Neural progenitor cell (in vitro differentiated cells): ENCODE data around the gene GALNT7. TPM values are rescaled to one million over a fixed set of nuclear protein-coding genes. Genes with fewer than 3 reads are reported as not detected.
"Not testable (repeated sequence)": the region's sequence is repeated elsewhere in the genome, so short reads cannot be mapped to it uniquely, and the experiment has no call there.

Experiments used
- DNase-seq: peaks from one replicate; pipeline ENCODE4 v3.0.0-alpha.2; 2016; ENCODE audit warnings: low spot score
- H2AFZ ChIP-seq: fragments of 200-600 bp; sonication (generic); replicated peaks from 2 replicates; pipeline ENCODE4 v1.6.1; 2016; ENCODE audit warnings: antibody characterized with exemption
- H3F3A ChIP-seq: fragments of 200-600 bp; sonication (generic); 2 replicates; pipeline ENCODE4 v1.6.1; 2016; ENCODE audit warnings: antibody characterized with exemption, low read depth
- H3K27ac ChIP-seq: fragments of 200-600 bp; sonication (generic); 2 replicates; pipeline ENCODE4 v1.5.1; 2016; ENCODE audit warnings: mild to moderate bottlenecking
- H3K27me3 ChIP-seq: fragments of 200-600 bp; sonication (generic); 2 replicates; pipeline ENCODE4 v1.6.1; 2016; ENCODE audit warnings: mild to moderate bottlenecking, moderate library complexity
- H3K36me3 ChIP-seq: fragments of 200-600 bp; sonication (generic); 2 replicates; pipeline ENCODE4 v1.5.1; 2016
- H3K4me1 ChIP-seq: fragments of 200-600 bp; sonication (generic); 2 replicates; pipeline ENCODE4 v1.6.1; 2016; ENCODE audit warnings: mixed run types
- H3K4me2 ChIP-seq: fragments of 200-600 bp; sonication (generic); 2 replicates; pipeline ENCODE4 v1.6.1; 2016
- H3K4me3 ChIP-seq: fragments of 200-600 bp; sonication (generic); 2 replicates; pipeline ENCODE4 v1.5.1; 2016
- H3K79me2 ChIP-seq: fragments of 200-600 bp; sonication (generic); 2 replicates; pipeline ENCODE4 v1.6.1; 2016; ENCODE audit warnings: low read depth
- H3K9ac ChIP-seq: fragments of 200-600 bp; sonication (generic); 2 replicates; pipeline ENCODE4 v1.6.1; 2016
- H3K9me3 ChIP-seq: fragments of 200-600 bp; sonication (generic); 2 replicates; pipeline ENCODE4 v1.5.1; 2016; ENCODE audit warnings: low read depth
- H4K20me1 ChIP-seq: fragments of 200-600 bp; sonication (generic); 2 replicates; pipeline ENCODE4 v1.6.1; 2016; ENCODE audit warnings: low read depth
- H3K27ac Mint-ChIP-seq: 3 replicates; pipeline ENCODE4 v1.8.0; 2021; ENCODE audit warnings: mixed read lengths
- H3K27me3 Mint-ChIP-seq: 2 replicates; pipeline ENCODE4 v1.8.0; 2022; ENCODE audit warnings: low read depth, mild to moderate bottlenecking, inconsistent platforms, moderate library complexity, mixed read lengths; ENCODE audit not compliant: insufficient read depth
- H3K36me3 Mint-ChIP-seq: 3 replicates; pipeline ENCODE4 v1.8.0; 2021; ENCODE audit warnings: mixed read lengths
- H3K4me1 Mint-ChIP-seq: 3 replicates; pipeline ENCODE4 v1.8.0; 2021; ENCODE audit warnings: mixed read lengths
- H3K4me3 Mint-ChIP-seq: 3 replicates; pipeline ENCODE4 v1.8.0; 2021; ENCODE audit warnings: mild to moderate bottlenecking, moderate library complexity, mixed read lengths
- H3K9me3 Mint-ChIP-seq: 3 replicates; pipeline ENCODE4 v1.8.0; 2020; ENCODE audit warnings: mixed read lengths
- EZH2 ChIP-seq: fragments of 200-600 bp; sonication (generic); IDR thresholded peaks from 2 replicates; pipeline ENCODE4 v1.6.1; 2017; ENCODE audit warnings: antibody characterized with exemption, mild to moderate bottlenecking, moderate library complexity
- EZH2phosphoT487 ChIP-seq: fragments of 200-600 bp; sonication (generic); IDR thresholded peaks from 2 replicates; pipeline ENCODE4 v1.6.1; 2017; ENCODE audit warnings: antibody characterized with exemption
- total RNA-seq: library from RNA; depleted of rRNA; stranded (reverse); fragments of >200 nt; gene quantifications from 2 replicates; pipeline ENCODE4 v1.2.3, GENCODE V29; 2015; ENCODE audit warnings: low replicate concordance
- TF ChIP-seq, protein P1 (sequence below): fragments of 200-600 bp; sonication (generic); IDR thresholded peaks from 2 replicates; pipeline ENCODE4 v1.5.1; 2017; ENCODE audit warnings: antibody characterized with exemption, mild to moderate bottlenecking

GALNT7 gene, protein sequence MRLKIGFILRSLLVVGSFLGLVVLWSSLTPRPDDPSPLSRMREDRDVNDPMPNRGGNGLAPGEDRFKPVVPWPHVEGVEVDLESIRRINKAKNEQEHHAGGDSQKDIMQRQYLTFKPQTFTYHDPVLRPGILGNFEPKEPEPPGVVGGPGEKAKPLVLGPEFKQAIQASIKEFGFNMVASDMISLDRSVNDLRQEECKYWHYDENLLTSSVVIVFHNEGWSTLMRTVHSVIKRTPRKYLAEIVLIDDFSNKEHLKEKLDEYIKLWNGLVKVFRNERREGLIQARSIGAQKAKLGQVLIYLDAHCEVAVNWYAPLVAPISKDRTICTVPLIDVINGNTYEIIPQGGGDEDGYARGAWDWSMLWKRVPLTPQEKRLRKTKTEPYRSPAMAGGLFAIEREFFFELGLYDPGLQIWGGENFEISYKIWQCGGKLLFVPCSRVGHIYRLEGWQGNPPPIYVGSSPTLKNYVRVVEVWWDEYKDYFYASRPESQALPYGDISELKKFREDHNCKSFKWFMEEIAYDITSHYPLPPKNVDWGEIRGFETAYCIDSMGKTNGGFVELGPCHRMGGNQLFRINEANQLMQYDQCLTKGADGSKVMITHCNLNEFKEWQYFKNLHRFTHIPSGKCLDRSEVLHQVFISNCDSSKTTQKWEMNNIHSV
- total RNA-seq = 44.6 and 62.3 TPM in 2 replicates

DNA sequence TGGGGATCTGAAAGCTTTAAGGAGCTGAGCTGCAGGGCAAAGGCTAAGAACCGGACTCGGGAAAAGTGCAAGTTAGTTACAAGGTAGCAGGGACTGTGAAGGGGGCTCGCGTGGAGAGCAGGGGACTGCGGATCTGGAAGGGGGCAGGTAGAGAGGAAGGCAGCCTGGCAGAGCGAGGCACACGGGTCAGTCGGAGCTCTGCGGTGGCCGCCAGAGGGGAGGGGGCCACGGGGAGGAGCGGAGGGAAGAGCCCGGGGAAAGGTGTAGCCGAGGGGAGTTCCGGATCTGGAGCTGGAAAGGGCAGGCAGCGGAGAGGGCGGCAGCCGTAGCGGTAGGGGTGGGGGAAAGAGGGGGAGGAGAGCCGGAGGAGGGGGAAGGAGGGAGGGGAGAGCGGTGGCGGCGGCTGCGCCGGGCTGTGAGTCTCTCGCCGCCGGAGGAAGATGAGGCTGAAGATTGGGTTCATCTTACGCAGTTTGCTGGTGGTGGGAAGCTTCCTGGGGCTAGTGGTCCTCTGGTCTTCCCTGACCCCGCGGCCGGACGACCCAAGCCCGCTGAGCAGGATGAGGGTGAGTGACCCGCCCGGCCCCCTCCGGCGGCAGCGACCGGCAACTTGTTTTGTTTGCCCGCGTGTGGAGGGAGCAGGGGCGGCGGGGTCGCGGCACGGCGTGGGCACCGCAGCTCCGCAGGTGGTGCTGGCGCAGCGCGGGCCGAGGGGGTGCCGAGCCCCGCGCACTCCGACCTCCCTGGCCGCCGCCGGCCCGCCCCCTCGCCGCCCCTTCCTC is at the start of gene GALNT7:
Gene GALNT7, plus strand, starts transcription at position 416 of the 782 bp plus-strand sequence. Its CDS starts 25 bp downstream, at position 441.
- H3K79me2 ChIP-seq = peaks cover 54% of the 10 kb centered on the region
- no peaks in the 10 kb centered on the region for H3K9me3 Mint-ChIP-seq

DNA sequence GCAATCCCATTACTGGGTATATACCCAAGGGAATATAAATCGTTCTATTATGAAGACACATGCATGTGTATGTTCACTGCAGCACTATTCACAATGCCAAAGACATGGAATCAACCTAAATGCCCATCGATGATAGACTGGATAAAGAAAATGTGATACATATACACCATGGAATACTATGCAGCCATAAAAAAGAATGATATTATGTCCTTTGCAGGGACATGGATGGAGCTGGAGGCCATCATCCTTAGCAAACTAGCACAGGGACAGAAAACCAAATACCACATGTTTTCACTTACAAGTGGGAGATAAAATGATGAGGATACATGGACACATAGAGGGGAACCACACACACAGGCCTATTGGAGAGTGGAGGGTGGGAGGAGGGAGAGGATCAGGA is 49.8 kb upstream of the GALNT7 start:
- not testable (repeated sequence) for H4K20me1 ChIP-seq, H3K4me1 ChIP-seq, H3K9ac ChIP-seq, H3K27me3 Mint-ChIP-seq, H3K27ac ChIP-seq, H3K4me1 Mint-ChIP-seq, H3K27ac Mint-ChIP-seq, H3F3A ChIP-seq, DNase-seq, H2AFZ ChIP-seq, H3K36me3 ChIP-seq, H3K27me3 ChIP-seq, H3K9me3 ChIP-seq, H3K4me3 ChIP-seq, H3K9me3 Mint-ChIP-seq, H3K79me2 ChIP-seq, H3K4me2 ChIP-seq, H3K4me3 Mint-ChIP-seq, H3K36me3 Mint-ChIP-seq

More for the DNA sequence above, at the start of gene GALNT7:
- Histone ChIP-seq H3K4me2 (peak within 1 kb of the TSS; percentile 89), H2AFZ (peak within 1 kb of the TSS; percentile 100), H3K4me3 (peak within 1 kb of the TSS; percentile 98), H3K9me3 (no peaks in the 10 kb centered on the region), H3K27ac (peak within 1 kb of the TSS; percentile 96), H3K9ac (peak within 1 kb of the TSS; percentile 78), H3K4me1 (peaks cover 37% of the 10 kb centered on the region), H3K27me3 (no peaks in the 10 kb centered on the region), H4K20me1 (peaks cover 38% of the 10 kb centered on the region), H3F3A (peaks cover 31% of the 10 kb centered on the region), H3K36me3 (no peaks in the 10 kb centered on the region)
- H3K27me3 Mint-ChIP-seq = peaks cover 4% of the 10 kb centered on the region
- H3K4me3 Mint-ChIP-seq = peak within 1 kb of the TSS; percentile 96
- peaks cover 4% of the 10 kb centered on the region for H3K36me3 Mint-ChIP-seq
- TF ChIP-seq EZH2phosphoT487 = no peak
- TF ChIP-seq, protein P1, sequence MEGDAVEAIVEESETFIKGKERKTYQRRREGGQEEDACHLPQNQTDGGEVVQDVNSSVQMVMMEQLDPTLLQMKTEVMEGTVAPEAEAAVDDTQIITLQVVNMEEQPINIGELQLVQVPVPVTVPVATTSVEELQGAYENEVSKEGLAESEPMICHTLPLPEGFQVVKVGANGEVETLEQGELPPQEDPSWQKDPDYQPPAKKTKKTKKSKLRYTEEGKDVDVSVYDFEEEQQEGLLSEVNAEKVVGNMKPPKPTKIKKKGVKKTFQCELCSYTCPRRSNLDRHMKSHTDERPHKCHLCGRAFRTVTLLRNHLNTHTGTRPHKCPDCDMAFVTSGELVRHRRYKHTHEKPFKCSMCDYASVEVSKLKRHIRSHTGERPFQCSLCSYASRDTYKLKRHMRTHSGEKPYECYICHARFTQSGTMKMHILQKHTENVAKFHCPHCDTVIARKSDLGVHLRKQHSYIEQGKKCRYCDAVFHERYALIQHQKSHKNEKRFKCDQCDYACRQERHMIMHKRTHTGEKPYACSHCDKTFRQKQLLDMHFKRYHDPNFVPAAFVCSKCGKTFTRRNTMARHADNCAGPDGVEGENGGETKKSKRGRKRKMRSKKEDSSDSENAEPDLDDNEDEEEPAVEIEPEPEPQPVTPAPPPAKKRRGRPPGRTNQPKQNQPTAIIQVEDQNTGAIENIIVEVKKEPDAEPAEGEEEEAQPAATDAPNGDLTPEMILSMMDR = no peak
- TF ChIP-seq EZH2 = no peak
- DNase-seq = peak; percentile 93
- peak within 1 kb of the TSS; percentile 73 for H3K27ac Mint-ChIP-seq
- H3K4me1 Mint-ChIP-seq = peaks cover 28% of the 10 kb centered on the region

DNA sequence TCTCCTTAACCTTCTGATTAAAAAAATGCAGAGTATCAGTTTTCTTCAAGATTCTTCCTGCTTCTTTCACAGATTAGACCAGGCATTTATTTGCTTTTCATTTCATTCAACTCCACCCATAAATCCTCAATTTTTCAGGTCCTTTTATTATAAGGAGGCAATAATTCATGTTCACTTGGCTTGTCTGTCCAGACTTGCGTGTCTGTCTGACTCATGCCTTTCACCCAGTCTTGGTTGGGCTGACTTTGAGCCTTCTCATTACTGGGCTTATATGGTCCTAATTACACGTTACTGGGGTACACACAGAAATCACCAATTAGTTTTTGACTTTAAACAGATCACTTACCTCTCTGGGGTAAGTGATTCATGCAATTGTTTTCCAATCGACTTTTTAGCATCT is 48.8 kb upstream of the GALNT7 start:
- no peak overlapping the region for H3K4me3 ChIP-seq
- no peaks in the 10 kb centered on the region for H3K4me1 ChIP-seq
- H3K9me3 ChIP-seq = no peaks in the 10 kb centered on the region
- H3K27me3 Mint-ChIP-seq = peaks cover 7% of the 10 kb centered on the region
- H2AFZ ChIP-seq = no peak overlapping the region
- TF ChIP-seq, protein P1 = no peak
- TF ChIP-seq EZH2 (no peak), EZH2phosphoT487 (no peak)
- no peaks in the 10 kb centered on the region for H3F3A ChIP-seq
- H3K27ac ChIP-seq = no peak overlapping the region
- H3K9ac ChIP-seq = no peak overlapping the region
- H3K27ac Mint-ChIP-seq = no peak overlapping the region
- H3K9me3 Mint-ChIP-seq = no peaks in the 10 kb centered on the region
- no peaks in the 10 kb centered on the region for H3K36me3 Mint-ChIP-seq
- no peaks in the 10 kb centered on the region for H3K27me3 ChIP-seq
- no peak overlapping the region for H3K4me3 Mint-ChIP-seq
- DNase-seq = no peak
- H3K36me3 ChIP-seq = no peaks in the 10 kb centered on the region
- H4K20me1 ChIP-seq = no peaks in the 10 kb centered on the region
- H3K4me1 Mint-ChIP-seq = peaks cover 6% of the 10 kb centered on the region
- H3K79me2 ChIP-seq = no peaks in the 10 kb centered on the region
- H3K4me2 ChIP-seq = no peak overlapping the region
